Mesenchymal stem cell (in vitro differentiated cells and primary cell): Measurements from ENCODE around the gene STIM1.
A peak's percentile ranks its signal among the peaks of the same experiment; 100 is the strongest.

Source experiments
- DNase-seq: peaks from one replicate; pipeline ENCODE4 v3.0.0-alpha.2; 2013
- H2AFZ ChIP-seq: one replicate; pipeline ENCODE4 v1.6.1; 2013; ENCODE audit warnings: low read depth, mild to moderate bottlenecking, control low read depth, inconsistent platforms, low read length, moderate library complexity
- H2AK5ac ChIP-seq: 2 replicates; pipeline ENCODE4 v1.6.1; 2013; ENCODE audit warnings: low read length, moderate library complexity, mild to moderate bottlenecking, inconsistent platforms; ENCODE audit not compliant: severe bottlenecking
- H2BK120ac ChIP-seq: one replicate; pipeline ENCODE4 v1.6.1; 2013; ENCODE audit warnings: low read depth, mild to moderate bottlenecking, inconsistent platforms, low read length, moderate library complexity
- H2BK12ac ChIP-seq, 2 experiments: one replicate each; pipeline ENCODE4 v1.6.1; 2013; ENCODE audit warnings: inconsistent platforms in 2 of 2, low read length in 2 of 2, mild to moderate bottlenecking in 2 of 2, moderate library complexity in 2 of 2, control low read depth in 1 of 2
- H2BK15ac ChIP-seq: one replicate; pipeline ENCODE4 v1.6.1; 2013; ENCODE audit warnings: mild to moderate bottlenecking, low read depth, inconsistent platforms; ENCODE audit not compliant: poor library complexity, severe bottlenecking
- H2BK5ac ChIP-seq: 2 replicates; pipeline ENCODE4 v1.6.1; 2013; ENCODE audit warnings: low read depth, mild to moderate bottlenecking, low read length, control low read depth, inconsistent platforms; ENCODE audit not compliant: poor library complexity, severe bottlenecking
- H3K14ac ChIP-seq, 2 experiments: one replicate each; pipeline ENCODE4 v1.6.1; 2013; ENCODE audit warnings: inconsistent platforms in 2 of 2, low read length in 2 of 2, control low read depth in 1 of 2, mild to moderate bottlenecking in 1 of 2, moderate library complexity in 1 of 2
- H3K18ac ChIP-seq, 2 experiments: one replicate each; pipeline ENCODE4 v1.6.1; 2013; ENCODE audit warnings: inconsistent platforms in 2 of 2, low read length in 2 of 2, control low read depth in 1 of 2, low read depth in 1 of 2, mild to moderate bottlenecking in 1 of 2
- H3K23ac ChIP-seq, 2 experiments: one replicate each; pipeline ENCODE4 v1.6.1; 2013; ENCODE audit warnings: inconsistent platforms in 2 of 2, low read length in 2 of 2, mild to moderate bottlenecking in 2 of 2, moderate library complexity in 2 of 2, control low read depth in 1 of 2
- H3K27ac ChIP-seq: 2 replicates; pipeline ENCODE4 v1.5.1; 2013; ENCODE audit warnings: mild to moderate bottlenecking, moderate library complexity, low read length, control low read depth, inconsistent platforms; ENCODE audit not compliant: poor library complexity, severe bottlenecking
- H3K27me3 ChIP-seq, 2 experiments: 2 replicates each; pipeline versions ENCODE4 v1.6.1 to v1.7.0; 2013; ENCODE audit warnings: low read length in 2 of 2, mild to moderate bottlenecking in 2 of 2, moderate library complexity in 2 of 2, control low read depth in 1 of 2, inconsistent platforms in 1 of 2; ENCODE audit not compliant: control insufficient read depth in 1 of 2, insufficient read depth in 1 of 2
- H3K36me3 ChIP-seq, 2 experiments: 2 replicates each; pipeline versions ENCODE4 v1.6.1 to v1.7.0; 2013; ENCODE audit warnings: low read length in 2 of 2, control low read depth in 1 of 2, inconsistent platforms in 1 of 2, low read depth in 1 of 2, mild to moderate bottlenecking in 1 of 2; ENCODE audit not compliant: insufficient read depth in 2 of 2, control insufficient read depth in 1 of 2
- H3K4ac ChIP-seq, 2 experiments: one replicate each; pipeline ENCODE4 v1.6.1; 2013; ENCODE audit warnings: inconsistent platforms in 2 of 2, low read length in 2 of 2, mild to moderate bottlenecking in 2 of 2, moderate library complexity in 2 of 2, control low read depth in 1 of 2, low read depth in 1 of 2
- H3K4me1 ChIP-seq: 2 replicates; pipeline ENCODE4 v1.6.1; 2013; ENCODE audit warnings: low read depth, low read length, control low read depth; ENCODE audit not compliant: control insufficient read depth, insufficient read depth
- H3K4me2 ChIP-seq: 2 replicates; pipeline ENCODE4 v1.6.1; 2013; ENCODE audit warnings: low read length, mild to moderate bottlenecking, inconsistent platforms; ENCODE audit not compliant: poor library complexity, severe bottlenecking
- H3K4me3 ChIP-seq, 2 experiments: 2 replicates each; pipeline versions ENCODE4 v1.5.1 to v1.7.0; 2013; ENCODE audit warnings: low read length in 2 of 2, mild to moderate bottlenecking in 2 of 2, control low read depth in 1 of 2, low read depth in 1 of 2; ENCODE audit not compliant: insufficient read depth in 1 of 2
- H3K79me1 ChIP-seq: replicated peaks from 2 replicates; pipeline ENCODE4 v1.6.1; 2013; ENCODE audit warnings: mild to moderate bottlenecking, control low read depth, low read length, inconsistent platforms; ENCODE audit not compliant: poor library complexity, severe bottlenecking
- H3K9ac ChIP-seq: 2 replicates; pipeline ENCODE4 v1.7.0; 2013; ENCODE audit warnings: mild to moderate bottlenecking, low read length, moderate library complexity
- H3K9me3 ChIP-seq: 2 replicates; pipeline ENCODE4 v1.7.0; 2013; ENCODE audit warnings: mild to moderate bottlenecking, low read length; ENCODE audit not compliant: control insufficient read depth
- H4K8ac ChIP-seq: one replicate; pipeline ENCODE4 v1.6.1; 2013; ENCODE audit warnings: inconsistent platforms, mild to moderate bottlenecking, low read length, moderate library complexity
- H4K91ac ChIP-seq: one replicate; pipeline ENCODE4 v1.6.1; 2013; ENCODE audit warnings: mild to moderate bottlenecking, low read length, inconsistent platforms
- WGBS: methylation state at CpG from one replicate; pipeline ENCODE4 v1.1.7; 2013; ENCODE audit warnings: mixed read lengths; 5-methylcytosine and 5-hydroxymethylcytosine counted together

Gene STIM1

DNA sequence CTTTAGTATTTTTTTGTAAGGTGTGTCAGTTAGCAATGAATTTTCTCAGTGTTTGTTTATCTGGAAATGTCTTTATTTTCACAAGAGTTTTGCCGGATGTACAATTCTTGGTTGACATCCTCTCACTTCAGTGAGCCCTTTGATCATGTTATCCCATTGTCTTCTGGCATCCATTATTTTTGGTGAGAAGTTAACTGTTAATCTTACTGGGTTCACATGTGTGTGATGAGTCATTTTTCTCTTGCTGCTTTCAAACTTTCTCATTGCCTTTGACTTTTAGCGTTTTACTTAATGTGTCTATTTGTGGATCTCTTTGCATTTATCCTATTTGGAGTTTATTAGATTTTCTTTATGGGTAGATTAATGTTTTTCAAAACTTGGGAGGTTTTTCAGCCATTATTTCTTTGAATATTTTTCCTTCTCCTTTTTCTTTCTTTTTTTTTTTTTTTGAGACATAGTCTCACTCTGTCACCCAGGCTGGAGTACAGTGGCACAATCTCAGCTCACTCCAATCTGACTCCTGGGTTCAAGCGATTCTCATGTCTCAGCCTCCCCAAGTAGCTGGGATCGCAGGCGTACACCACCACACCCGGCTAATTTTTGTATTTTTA is 138.7 kb downstream of the STIM1 start:
- no peak overlapping the region for H2AK5ac ChIP-seq
- no peak overlapping the region for H2BK15ac ChIP-seq
- H3K4me1 ChIP-seq, result no peaks in the 10 kb centered on the region
- no peak overlapping the region for H3K23ac ChIP-seq
- H3K9ac ChIP-seq, result no peak overlapping the region
- H3K27ac ChIP-seq, result no peak overlapping the region
- no peak overlapping the region for H3K14ac ChIP-seq
- no peak overlapping the region for H4K91ac ChIP-seq
- H2BK120ac ChIP-seq, result no peak overlapping the region
- no peak overlapping the region for H4K8ac ChIP-seq
- H3K4me3 ChIP-seq, result peak overlapping the region in 1 of 2 experiments; percentile 1
- peaks cover 29% of the 10 kb centered on the region for H3K79me1 ChIP-seq
- H3K18ac ChIP-seq, result no peak overlapping the region
- WGBS, result 100% methylated on average over 2 of the region's 6 CpGs
- H2AFZ ChIP-seq, result no peak overlapping the region
- DNase-seq, result peak; percentile 24
- no peak overlapping the region for H2BK12ac ChIP-seq
- H3K27me3 ChIP-seq, result no peaks in the 10 kb centered on the region
- no peak overlapping the region for H3K4ac ChIP-seq
- H2BK5ac ChIP-seq, result no peak overlapping the region
- H3K4me2 ChIP-seq, result no peak overlapping the region
- peaks cover 0 to 3% of the 10 kb centered on the region in 2 experiments for H3K36me3 ChIP-seq
- H3K9me3 ChIP-seq, result peaks cover 34% of the 10 kb centered on the region

DNA sequence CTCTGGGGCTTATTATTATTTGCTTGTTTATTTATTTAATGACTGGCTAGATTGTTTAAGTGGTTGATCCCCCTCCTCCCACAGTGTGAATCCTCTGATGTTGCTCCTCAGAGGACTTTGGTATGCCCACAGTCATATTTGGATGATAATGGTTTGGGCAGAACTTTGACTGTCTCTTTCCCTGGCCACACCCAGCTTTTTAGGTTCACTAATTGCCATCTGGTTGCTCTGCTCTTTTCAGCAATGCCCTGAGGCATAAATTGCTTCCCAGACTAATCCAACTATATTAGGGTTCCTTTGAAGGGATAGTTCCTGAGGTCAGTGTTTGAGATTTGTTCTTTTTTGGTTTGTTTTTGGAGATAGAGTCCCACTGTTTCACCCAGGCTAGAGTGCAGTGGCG is 139.8 kb downstream of the STIM1 start:
- Histone ChIP-seq H3K27ac (no peak overlapping the region), H3K23ac (no peak overlapping the region), H2BK5ac (no peak overlapping the region), H4K91ac (no peak overlapping the region), H2BK12ac (no peak overlapping the region), H3K18ac (no peak overlapping the region), H3K4me1 (no peaks in the 10 kb centered on the region), H3K79me1 (peaks cover 30% of the 10 kb centered on the region), H3K4ac (no peak overlapping the region), H3K36me3 (no peaks in the 10 kb centered on the region), H4K8ac (no peak overlapping the region), H3K4me2 (no peak overlapping the region), H2AFZ (no peak overlapping the region), H3K4me3 (no peak overlapping the region), H2BK15ac (no peak overlapping the region), H3K14ac (no peak overlapping the region), H3K9ac (no peak overlapping the region), H3K27me3 (no peaks in the 10 kb centered on the region), H2BK120ac (no peak overlapping the region), H3K9me3 (peaks cover 34% of the 10 kb centered on the region), H2AK5ac (no peak overlapping the region)
- no peak for DNase-seq
- WGBS, result 83% methylated on average over 1 of the region's 1 CpG

DNA sequence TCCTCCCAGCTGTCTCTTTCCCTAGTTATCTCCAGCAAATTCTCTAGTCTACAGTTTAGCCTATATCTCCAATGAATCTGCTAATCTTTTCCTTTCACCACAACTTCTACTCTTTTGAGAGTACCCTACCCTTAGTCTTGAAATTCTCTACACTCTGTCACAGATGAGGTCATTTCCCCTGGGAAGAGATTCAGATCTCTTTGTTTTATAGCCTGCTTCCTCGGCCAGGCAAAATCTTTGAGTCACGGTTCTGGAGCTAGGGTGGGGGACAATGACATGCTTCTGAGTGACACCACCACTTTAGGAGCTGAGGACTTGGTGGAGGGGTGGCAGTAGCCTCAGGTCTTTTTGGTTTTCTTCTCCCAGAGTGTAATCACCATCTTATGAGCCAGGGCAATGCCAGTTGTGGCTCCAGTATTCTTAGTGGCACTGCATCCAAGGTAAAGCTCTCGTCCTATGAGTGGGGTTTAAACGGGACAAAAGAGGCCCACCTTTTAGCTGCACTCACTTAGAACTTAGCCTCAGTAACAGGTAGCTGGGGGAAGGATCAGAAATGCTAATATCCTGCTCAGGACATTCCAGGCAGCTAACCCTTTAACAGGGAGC is 140.6 kb downstream of the STIM1 start:
- peak overlapping the region in 1 of 2 experiments; percentile 15 for H3K18ac ChIP-seq
- H4K91ac ChIP-seq, result no peak overlapping the region
- H2AK5ac ChIP-seq, result no peak overlapping the region
- no peak overlapping the region for H4K8ac ChIP-seq
- H3K27me3 ChIP-seq, result no peaks in the 10 kb centered on the region
- peaks cover 30% of the 10 kb centered on the region for H3K79me1 ChIP-seq
- H3K23ac ChIP-seq, result no peak overlapping the region
- peak overlapping the region in 1 of 2 experiments; percentile 11 for H3K4me3 ChIP-seq
- H3K4me1 ChIP-seq, result no peaks in the 10 kb centered on the region
- no peak overlapping the region for H2BK12ac ChIP-seq
- no peak overlapping the region for H3K9ac ChIP-seq
- H2BK5ac ChIP-seq, result no peak overlapping the region
- no peaks in the 10 kb centered on the region for H3K36me3 ChIP-seq
- peak overlapping the region in 1 of 2 experiments; percentile 31 for H3K4ac ChIP-seq
- WGBS, result 45% methylated on average over 4 of the region's 4 CpGs
- no peak overlapping the region for H2BK15ac ChIP-seq
- H3K9me3 ChIP-seq, result peaks cover 34% of the 10 kb centered on the region
- H3K4me2 ChIP-seq, result no peak overlapping the region
- peak; percentile 66 for DNase-seq
- no peak overlapping the region for H2AFZ ChIP-seq
- H2BK120ac ChIP-seq, result no peak overlapping the region
- no peak overlapping the region for H3K14ac ChIP-seq
- no peak overlapping the region for H3K27ac ChIP-seq

DNA sequence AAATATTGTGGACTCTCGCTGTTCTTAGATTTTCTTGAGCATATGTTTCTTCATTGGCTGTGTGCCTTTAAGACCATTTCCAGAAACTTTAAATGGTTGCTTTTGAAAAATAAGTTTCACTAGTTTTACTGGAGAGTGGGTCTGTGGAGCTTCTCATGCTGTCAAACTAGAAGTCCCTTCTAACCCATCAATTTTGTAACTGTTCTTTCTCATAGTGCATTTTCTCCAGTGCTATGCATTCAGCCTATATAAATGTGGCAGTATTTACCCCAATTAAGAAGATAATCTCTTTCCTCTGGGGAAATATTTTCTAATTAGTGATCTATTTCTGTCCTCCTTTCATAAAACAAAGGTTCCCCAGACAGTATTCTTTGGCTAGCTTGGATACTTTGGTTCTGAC is 141.2 kb downstream of the STIM1 start:
- H2BK15ac ChIP-seq, result no peak overlapping the region
- WGBS, result 100% methylated on average over 1 of the region's 1 CpG
- no peak overlapping the region for H3K4ac ChIP-seq
- peaks cover 34% of the 10 kb centered on the region for H3K9me3 ChIP-seq
- H3K4me3 ChIP-seq, result no peak overlapping the region
- H4K91ac ChIP-seq, result no peak overlapping the region
- H2BK12ac ChIP-seq, result no peak overlapping the region
- H3K4me2 ChIP-seq, result no peak overlapping the region
- no peaks in the 10 kb centered on the region for H3K4me1 ChIP-seq
- H2BK120ac ChIP-seq, result no peak overlapping the region
- H3K36me3 ChIP-seq, result no peaks in the 10 kb centered on the region
- H3K9ac ChIP-seq, result no peak overlapping the region
- no peak overlapping the region for H2AK5ac ChIP-seq
- DNase-seq, result peak; percentile 8
- peaks cover 30% of the 10 kb centered on the region for H3K79me1 ChIP-seq
- no peak overlapping the region for H4K8ac ChIP-seq
- H3K18ac ChIP-seq, result no peak overlapping the region
- no peak overlapping the region for H2AFZ ChIP-seq
- H3K14ac ChIP-seq, result no peak overlapping the region
- no peak overlapping the region for H2BK5ac ChIP-seq
- H3K23ac ChIP-seq, result no peak overlapping the region
- no peak overlapping the region for H3K27ac ChIP-seq
- H3K27me3 ChIP-seq, result no peaks in the 10 kb centered on the region
